Activated T-helper 1 cell treated with anti-CD3 and anti-CD28 coated beads, Interleukin-2, amount 50 U/mL, for 16 hours (primary cell): ENCODE measurements around the gene MEF2D.
A peak's percentile ranks its signal among the peaks of the same experiment; 100 is the strongest.

Source experiments
- DNase-seq, 2 donors: peaks; one replicate each; pipeline ENCODE4 v3.0.0-alpha.2; 2020; ENCODE audit warnings: low read depth in 1 of 2, low spot score in 1 of 2

Gene MEF2D

DNA sequence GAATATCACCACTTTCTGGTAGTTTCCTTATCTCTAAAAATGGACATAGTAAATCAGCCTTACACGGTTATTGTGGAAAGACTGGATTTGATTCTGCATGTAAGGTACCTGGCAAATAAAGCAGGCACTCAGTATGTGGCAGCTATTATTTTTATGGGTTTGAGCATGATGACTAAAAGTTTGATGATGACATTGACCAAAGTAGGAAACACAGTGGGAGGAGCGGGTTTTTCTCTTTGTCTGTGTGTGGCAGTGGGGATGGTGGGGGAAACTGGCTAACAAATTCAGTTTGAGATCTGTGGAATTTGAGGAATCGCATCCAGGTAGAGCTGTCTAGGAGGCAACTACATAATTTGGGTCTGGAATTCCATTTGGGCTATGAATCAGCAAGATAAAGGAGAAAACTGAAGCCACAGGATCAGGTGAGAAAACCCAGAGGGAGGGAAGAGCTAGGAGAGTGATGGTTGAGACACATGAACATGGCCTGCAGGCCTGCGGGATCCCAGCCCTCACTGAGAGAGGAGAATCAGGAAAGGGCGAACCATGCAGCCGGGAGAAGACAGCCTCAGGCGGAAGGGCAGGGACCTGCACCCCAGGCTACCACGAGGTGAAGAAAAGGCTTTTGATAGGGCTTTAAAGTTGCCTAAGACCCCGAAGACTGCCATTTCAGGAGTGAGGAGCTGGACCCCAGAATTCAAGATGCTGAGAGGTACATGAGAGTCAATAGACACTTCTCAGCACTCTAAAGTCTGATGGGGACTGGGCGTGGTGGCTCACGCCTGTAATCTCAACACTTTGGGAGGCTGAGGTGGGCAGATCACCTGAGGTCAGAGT lies 52.2 kb downstream of the MEF2D start:
- no peak for DNase-seq

DNA sequence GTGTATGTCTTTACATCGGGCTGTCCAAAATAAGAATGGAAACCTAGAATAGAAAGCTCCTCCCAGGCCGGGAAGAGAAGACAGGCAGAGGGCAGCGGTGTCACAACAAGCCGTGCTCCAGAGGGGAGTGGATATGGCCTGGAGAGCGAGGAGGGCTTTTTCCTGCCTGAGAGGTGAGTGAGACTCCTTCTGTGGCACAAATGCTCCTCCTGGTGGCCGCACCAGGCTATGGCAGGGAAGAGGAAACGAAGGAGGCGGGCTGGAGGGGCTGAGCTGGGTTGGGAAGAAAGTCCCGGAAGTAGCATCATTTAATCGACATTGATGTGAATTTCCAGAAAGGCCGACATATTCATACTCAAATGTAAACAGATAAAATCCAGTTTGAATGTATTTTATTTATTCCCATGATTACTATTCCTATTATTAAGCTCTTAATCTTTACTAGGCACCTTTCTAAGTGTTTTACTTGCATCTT lies 54.7 kb downstream of the MEF2D start:
- peak; percentile 61 to 67 for DNase-seq

DNA sequence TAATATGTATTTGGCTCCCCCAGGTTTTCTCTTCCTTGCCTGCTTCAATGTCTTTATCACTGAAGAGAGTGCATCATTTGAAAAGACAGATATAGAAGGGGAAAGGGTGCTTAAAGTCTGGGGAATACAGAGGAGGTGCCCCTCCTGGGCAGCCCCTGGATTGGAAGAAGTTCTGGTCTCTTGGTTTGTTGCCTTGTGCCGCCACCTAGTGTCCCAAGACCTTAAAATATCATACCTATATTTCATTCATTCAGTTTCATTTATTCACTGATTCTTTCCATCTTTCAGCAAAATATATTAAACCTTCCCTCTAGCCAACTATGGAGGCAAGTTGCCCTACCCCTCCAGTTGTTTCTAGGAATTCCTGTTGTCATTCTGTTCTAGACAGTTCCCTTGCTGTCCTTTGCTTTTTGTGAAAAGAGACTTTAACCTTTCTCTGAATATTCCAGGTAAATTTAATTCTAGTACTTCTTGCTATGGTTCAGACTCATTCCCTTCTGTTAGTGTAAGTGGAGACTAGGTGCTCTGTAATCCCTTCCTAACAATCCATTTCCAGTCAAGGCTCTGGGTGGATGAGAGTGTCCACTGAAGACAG lies 56.1 kb downstream of the MEF2D start:
- DNase-seq: no peak

DNA sequence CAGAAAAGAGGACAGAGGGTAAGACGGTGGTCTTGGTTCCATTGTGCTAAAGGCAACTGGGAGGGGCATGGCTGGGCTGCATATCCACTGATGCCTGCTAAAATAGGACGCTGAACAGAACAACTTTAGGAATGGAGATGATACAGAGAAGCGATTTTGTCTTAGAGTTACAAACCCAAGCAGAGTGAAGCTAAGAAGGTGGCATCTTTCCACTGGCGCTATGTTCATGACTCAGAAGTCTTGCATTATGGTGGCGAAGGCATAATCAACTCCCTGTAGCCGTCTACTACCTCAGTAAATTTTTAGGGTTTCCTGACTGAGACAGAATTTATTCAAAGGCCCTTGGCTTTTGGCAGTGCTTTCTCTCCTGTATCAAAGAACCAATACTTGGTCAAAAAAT lies 57.3 kb downstream of the MEF2D start:
- no peak for DNase-seq

DNA sequence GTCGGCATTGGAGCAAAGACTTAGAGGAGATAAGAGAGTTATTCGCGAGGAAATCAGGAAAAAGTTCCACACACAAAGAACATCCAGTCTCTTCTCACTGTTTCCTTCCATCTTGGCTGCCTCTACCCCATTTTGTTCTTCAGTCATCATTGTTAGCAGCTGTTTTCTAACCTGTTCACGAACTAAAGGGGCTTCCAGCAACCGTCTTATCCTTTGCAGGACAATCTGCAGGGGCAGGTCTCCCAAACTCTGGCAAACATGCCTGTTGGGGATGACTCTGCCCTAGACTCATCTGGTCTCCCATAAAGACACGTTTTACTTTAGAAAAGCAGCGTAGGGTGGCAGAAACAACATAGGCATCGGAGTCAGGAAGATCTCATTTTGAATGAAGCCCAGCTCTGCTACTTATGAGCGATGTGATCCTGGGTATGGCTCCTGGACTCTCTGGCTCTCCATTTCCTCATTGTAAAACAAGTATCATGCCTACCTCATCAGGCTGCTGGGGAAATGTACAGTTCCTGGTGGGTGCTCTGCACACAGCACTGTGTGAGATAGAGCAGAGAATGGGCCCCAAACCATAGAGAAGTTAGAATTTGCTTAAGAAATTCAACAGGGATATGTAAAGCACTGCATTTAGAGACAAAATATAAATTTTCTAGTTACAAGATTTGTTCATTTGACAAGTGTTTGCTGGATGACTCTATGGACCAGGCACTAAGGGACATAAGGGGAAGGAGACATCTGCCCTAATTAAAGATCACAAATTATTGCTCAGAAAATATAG lies 59.7 kb downstream of the MEF2D start:
- no peak for DNase-seq

DNA sequence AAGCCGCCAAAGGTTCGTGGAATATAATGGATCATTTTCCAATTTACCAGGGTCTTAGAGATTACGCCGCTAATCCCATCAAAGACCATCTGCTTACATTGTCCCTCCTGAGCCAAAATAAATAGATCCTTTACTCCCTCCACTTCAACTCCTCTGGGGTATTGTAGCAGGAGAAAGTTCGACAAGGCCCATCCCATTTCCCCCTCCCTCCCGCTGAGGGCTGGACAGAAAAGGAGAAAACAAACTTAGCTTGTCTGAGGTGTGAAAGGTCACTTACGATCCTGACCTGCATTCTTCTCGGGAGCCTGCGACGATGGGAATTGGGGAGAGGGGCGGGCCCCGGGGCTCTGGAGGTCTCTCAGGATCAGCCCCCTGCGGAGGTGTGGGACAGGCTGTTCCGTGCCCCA lies 60.8 kb downstream of the MEF2D start:
- no peak for DNase-seq

DNA sequence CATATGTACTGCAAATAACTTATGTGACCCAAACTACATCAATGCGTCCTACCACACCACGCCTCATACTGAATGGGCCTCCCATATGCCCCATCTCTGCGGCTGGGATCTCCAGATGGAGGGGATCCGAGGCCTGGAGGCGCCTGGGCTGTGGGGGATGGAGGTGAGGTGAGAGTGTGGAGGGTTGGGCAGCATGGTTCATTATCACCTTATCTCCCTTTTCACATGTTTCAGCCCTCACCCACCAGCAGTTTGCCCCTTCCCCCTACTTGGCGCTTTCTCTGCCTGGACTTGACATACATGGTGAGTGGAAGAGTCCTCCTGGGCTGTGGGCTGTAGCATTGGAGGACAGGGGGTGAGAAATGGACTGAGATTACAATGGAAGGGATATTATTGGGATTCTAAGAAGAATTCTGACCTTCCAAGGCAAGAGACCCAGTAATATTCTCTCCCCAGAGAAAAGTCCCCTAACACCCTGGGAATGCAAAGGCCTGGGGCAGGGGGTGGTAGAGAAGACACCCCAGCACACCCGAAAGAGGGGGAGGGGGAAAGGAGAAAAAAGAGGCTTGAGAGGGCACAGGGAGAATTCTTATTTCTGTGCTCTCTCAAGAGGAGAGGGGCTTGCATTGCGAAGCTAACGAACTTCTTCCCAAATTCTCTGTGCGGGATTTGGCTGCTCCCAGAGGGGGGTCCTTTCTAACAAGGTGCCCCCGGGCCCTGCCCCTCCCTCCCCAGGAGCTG lies 61.4 kb downstream of the MEF2D start:
- DNase-seq: no peak

DNA sequence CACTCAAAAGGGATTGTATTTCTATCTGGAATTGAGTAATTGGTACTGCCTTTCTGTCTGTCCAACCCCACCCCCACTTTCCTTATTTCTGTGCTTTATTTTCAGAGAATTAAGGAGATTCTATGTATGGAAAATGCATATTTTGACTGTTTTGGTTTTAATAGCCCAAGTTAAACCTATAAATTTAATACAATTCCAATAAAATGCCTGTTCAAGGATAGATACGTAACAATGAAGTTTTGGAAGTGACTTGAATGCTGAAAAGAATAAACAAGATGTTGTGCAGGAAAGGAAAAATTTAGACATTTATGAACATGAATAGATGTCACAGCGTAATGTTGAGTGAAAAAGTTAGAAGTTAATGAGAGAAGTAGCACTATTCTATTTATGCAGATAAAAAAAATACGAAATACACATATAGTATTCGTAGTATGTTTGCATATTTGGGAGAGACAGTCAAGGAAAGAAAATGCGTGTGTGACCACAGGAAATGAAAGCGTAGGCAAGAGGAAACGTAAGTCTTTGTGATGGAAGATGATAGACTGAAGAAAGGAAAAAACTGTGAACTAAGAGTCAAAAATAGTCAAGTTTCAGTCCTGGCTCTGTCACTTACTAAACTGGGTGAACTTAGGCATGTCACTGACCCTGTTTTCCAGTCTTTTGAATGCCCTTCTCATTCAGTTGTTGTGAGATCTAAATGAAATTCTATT lies 62.1 kb downstream of the MEF2D start:
- no peak for DNase-seq

DNA sequence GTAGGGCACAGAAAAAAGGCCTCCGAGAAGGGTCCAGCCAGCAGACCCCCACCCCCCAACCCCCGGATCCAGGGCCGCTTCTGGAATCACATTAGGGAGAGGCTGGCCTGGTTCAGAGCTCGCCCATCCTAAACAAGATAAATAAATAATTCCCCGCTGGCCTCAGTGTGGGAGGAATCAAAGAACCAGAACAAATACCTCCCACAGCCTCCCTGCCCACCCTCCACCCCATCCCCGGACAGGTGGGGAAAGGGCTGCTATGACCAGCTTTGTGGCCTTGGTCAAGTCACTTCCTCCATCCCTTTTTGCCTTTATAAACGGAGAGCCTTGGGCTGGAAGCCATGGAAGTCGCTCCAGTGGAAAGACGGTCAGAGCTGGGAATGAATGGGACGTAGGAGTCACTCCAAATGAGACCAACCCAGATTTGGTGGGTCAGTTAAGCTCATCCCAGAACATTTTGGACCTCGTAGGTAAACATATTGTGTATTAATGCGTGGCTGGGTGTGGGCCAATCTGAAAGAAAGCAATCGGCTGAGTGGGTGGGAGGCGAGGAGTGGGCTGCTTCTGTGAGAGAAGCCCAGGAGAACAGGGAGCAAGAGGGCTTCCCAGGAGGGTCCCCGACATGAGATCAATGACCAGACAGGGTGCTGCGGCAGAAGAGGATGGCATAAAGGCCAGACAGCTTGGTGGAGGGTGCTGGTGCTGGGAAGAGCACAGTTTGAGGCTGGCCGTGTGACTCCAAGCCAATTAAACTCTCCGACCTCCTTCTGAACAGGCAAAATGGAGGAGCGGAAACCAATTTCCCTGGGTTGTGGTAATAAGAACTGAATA lies 63.3 kb downstream of the MEF2D start:
- no peak for DNase-seq

DNA sequence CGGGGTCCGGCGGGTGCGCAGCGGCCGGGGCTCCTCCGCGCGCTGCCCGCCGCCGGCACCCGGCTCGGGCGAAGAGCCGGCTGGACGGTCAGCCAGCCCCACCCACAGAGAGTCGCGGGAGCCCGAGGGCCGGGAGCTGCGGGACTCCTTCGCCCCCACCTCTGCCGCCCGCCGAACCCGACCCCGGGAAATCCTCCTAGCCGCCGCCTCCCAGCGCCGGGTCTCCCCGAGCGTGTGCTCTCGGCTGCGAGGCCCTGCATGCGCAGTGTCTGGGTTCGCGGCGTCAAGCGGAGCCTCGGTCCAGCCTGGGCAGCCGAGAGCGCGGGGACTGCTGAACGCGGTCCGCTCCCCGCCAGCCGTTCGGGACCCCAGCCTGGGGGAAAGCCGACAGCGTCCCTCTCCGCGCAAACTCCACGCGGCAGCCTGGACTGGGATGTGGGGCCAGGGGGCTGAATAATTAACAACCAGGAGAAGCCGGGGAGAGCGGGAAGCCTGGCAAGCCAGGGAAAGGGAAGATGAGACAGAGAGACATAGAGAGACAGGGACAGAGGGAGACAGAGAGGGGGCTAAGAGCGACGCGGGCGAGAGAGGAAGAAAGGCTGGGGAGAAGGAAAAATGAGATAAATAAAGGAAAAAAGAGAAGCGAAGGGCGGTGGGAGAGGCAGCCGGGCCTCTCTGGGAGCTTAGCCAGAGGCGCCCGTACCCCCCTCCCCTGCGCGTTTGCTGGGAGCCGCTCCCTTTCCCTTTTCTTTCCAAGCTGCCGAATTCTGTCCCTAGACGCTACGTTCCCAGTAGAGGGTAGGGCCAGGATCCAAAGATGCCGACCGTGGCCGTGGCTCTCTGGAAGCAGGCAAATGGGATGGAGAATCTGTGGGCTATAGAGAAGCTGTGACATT lies 64.2 kb downstream of the MEF2D start:
- DNase-seq: no peak

DNA sequence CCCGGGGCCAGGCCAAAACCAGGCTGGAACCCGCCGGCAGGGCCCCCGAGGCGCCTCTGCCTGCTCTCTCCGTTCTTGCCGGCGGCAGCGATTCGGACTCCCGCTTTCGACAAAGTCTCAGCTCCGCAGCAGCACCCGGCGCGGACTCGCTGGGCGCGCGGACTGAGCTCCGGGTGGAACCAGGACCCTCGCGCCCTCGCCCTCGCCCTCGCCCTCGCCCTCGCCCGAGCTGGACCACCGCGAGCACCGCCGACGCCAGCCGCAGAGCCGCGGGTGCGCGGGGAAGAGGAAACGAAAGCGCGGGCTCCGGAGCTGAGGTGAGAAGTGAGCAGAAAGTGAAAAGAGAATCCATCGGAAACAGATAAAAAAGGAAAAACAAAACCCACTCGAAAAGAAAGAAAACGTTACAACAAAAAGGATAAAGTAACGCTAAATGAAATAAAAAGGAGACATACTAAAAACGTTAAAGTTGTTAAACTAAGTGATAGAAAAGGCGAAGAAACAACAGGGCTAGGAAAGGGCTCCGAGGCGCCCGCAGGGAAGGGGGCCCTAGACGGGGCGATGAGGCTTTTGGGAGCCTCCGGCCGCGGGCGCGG lies 64.9 kb downstream of the MEF2D start:
- no peak for DNase-seq

DNA sequence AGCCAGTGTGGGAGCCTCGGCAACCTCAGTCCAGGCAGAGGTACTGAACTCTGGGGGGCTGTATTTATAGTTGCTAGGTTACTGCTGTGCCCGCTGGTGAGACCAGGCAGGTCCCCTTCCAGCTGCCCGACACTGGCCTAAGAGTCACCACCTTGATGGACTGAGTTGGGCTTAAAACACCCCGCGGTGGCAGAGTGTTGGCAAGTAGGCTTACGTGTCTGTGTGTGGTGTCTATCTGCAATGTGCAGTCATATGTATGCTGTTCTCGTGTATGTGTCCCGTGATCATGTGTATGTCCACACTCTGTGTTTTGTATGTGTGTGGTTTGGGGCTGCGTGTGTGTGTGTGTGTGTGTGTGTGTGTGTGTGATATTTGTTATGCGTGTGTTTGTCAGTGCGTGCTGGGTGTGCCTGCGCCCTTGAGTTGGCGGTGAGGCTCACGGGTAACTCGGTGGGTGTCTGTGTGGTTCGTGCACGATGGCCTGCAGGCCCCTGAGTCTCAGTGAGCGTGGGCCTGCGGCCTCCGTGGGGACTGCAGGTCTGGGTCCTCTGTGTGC lies 65.5 kb downstream of the MEF2D start:
- no peak for DNase-seq

DNA sequence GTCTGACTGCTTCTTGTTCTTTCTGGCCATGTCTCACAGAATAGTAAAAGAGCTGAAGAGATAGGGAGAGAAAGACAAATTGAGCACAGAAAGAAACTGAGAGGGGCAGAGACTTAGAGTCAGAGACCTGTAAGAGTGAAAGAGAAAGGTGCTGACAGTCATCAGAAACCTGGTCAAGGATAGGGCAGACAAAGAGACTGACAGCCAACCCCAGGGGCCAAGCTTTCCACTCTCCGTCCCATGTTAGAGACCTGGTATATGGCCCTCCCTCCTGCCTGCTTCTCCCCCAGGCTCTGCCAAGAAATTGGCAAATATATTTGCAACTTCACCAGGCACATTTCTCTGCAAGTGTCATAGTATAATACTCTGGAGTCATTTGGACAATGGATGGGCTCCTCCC lies 67.0 kb downstream of the MEF2D start:
- no peak for DNase-seq

DNA sequence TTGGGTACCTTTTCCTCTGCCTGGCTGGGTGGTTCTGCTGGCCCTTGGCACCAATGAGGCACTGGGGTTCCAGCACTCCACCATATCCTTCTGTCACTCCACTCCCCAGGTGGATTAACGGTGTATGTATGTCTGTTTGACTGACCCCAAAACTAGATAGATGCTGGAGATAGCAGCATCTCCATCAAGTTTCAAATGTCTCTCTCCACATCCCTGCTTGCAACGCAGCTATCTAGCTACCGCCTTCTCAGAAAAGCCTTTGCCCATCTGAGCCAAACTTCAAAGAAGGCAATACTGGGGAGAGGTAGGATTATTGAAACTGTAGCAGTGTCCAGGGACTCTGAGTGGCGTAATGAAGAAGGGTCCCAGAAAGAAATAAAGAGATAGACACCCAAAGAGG lies 67.5 kb downstream of the MEF2D start:
- DNase-seq: no peak

DNA sequence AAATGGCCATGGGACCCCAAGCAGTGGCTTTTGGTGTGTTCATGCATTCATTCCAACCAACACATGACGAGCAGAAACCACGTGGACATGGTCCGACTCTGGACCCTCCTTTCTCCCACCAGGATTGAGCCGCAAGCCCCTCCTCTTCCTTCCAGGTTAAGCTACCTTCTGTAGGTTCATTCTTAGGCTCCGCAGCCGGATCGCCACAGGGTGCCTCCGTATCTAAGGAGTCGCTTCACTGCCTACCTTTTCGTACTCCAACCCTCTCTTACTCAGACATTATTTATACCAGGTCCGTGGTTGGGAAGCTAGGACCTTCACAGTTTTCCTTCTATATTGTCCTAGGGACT lies 67.9 kb downstream of the MEF2D start:
- no peak for DNase-seq

DNA sequence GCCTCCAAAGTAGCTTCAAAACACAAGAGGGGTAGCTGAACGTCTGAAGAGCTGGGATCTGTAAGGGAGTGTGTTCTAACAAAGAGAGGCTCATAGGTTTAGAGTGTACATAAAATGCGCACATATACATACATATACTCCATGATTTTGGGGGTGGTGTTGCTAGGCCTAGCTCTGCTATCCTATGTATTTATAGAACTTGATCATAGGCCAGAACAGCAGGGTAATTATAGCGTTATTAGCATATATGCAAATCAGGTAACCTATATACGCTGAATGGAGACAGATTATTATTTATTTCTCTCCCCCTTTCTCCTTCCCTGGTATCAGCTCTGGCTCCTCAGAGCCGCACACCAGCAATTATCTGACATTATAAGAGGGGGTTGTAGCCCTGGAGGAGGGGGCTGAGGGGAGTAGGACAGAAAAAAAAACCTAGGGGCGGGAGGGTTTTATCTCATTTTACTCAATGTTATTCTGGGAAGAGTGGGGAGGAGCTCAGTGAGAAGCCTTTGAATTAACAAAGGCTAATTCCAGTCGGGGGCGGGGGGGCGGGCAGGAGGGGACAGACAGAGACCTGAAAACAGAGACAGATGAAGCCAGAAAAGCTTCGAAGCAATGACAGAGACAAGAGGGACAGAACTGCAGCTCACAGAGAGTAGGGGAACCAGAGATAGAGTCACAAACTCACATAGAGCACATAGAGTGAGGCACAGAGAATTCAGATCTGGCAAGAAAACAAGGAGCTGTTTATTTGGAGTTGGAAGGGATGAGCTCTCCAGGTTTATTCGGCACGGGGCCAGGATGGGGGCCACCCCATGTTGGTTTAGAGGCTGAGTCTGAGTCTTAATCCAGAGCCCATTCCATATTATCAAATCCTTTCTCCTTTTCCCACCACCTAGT lies 68.6 kb downstream of the MEF2D start:
- DNase-seq: no peak

DNA sequence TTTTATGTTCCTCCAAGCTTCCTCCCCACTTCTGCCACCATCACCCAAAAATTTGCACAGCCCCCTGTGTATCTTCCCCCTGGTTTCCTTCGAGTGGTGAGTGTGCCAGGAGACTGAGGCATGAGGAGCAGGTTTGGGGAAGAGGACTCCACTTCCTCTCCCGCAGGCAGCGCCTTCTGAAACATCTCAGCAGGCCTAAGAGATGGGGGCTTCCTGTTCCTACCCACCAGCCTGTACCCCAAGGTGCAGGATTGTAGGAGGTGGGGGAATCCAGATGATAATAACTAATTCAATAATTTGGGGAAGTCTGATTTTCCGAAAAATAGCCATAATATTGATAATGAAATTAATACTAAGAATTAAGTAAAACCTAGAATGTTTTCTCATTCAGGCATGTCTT lies 69.2 kb downstream of the MEF2D start:
- no peak for DNase-seq
